ENCODE data around the gene GPHA2.

- TF ChIP-seq EZH2 (IDR thresholded peaks at IDR 0.05) (no peak), POLR2AphosphoS5 (IDR thresholded peaks at IDR 0.05; ENCODE audit: borderline replicate concordance, low read depth, low read length) (no peak), FOXP2 (optimal IDR thresholded peaks at IDR 0.05; ENCODE audit: control extremely low read depth, extremely low read length, insufficient read depth) (no peak)
Measured at GRCh38 chr11:64915376-64915887, 20.3 kb downstream of the GPHA2 start.
